Naive thymus-derived CD4-positive, alpha-beta T cell (primary cell): ENCODE measurements around the gene C11orf21. TPM values are rescaled to one million over a fixed set of nuclear protein-coding genes. Genes with fewer than 3 reads are reported as not detected.
A peak's percentile ranks its signal among the peaks of the same experiment; 100 is the strongest.

Source experiments
- ATAC-seq: fragments of 150-1000 bp; cut with Tn5 transposase; 2 replicates; pipeline ENCODE4 v1.10.0; 2021; ENCODE audit warnings: mild to moderate bottlenecking, moderate library complexity
- CTCF ChIA-PET: fragments of 350-600 bp; sonication (Branson Sonifier 250); formaldehyde crosslinking; loops from one replicate; lab custom pipeline; 2021; ENCODE audit warnings: antibody characterized with exemption; lab: Charles Lee
- POLR2A ChIA-PET: fragments of 350-600 bp; sonication (Branson Sonifier 250); formaldehyde crosslinking; loops from one replicate; lab custom pipeline; 2021; ENCODE audit warnings: antibody characterized with exemption, inconsistent platforms; lab: Charles Lee
- DNase-seq, 9 donors: peaks; one replicate each; pipeline versions ENCODE4 v3.0.0 to v3.0.0-alpha.2; 2020 to 2022; ENCODE audit warnings: mixed read lengths in 1 of 9
- H3K27ac ChIP-seq: one replicate; pipeline ENCODE4 v1.7.0; 2013; ENCODE audit warnings: mild to moderate bottlenecking, low read depth, low read length, moderate library complexity
- H3K27me3 ChIP-seq, 2 donors: one replicate each; pipeline ENCODE4 v1.7.0; 2013; ENCODE audit warnings: low read length in 2 of 2, mild to moderate bottlenecking in 2 of 2, moderate library complexity in 2 of 2; ENCODE audit not compliant: control insufficient read depth in 2 of 2, insufficient read depth in 2 of 2
- H3K36me3 ChIP-seq, 3 experiments: 1 replicate in 2 of 3; 2 replicates in 1 of 3; pipeline ENCODE4 v1.7.0; 2013; ENCODE audit warnings: low read length in 3 of 3, mild to moderate bottlenecking in 3 of 3, moderate library complexity in 1 of 3; ENCODE audit not compliant: insufficient read depth in 3 of 3, control insufficient read depth in 2 of 3
- H3K4me1 ChIP-seq, 2 donors: one replicate each; pipeline ENCODE4 v1.7.0; 2013; ENCODE audit warnings: low read length in 2 of 2, mild to moderate bottlenecking in 2 of 2, moderate library complexity in 1 of 2; ENCODE audit not compliant: control insufficient read depth in 2 of 2, insufficient read depth in 2 of 2
- H3K4me3 ChIP-seq: 2 replicates; pipeline ENCODE4 v1.7.0; 2013; ENCODE audit warnings: mild to moderate bottlenecking, low read length
- H3K9me3 ChIP-seq, 3 experiments: 1 replicate in 2 of 3; 2 replicates in 1 of 3; pipeline ENCODE4 v1.7.0; 2013; ENCODE audit warnings: low read length in 3 of 3; ENCODE audit not compliant: control insufficient read depth in 2 of 3
- H3K27ac Mint-ChIP-seq, 9 donors: one replicate each; pipeline ENCODE4 v1.8.0; 2020 to 2022; ENCODE audit warnings: mixed read lengths in 9 of 9, mild to moderate bottlenecking in 8 of 9, moderate library complexity in 5 of 9, inconsistent platforms in 2 of 9
- H3K27me3 Mint-ChIP-seq, 5 donors: one replicate each; pipeline ENCODE4 v1.8.0; 2021 to 2022; ENCODE audit warnings: mixed read lengths in 5 of 5, mild to moderate bottlenecking in 1 of 5
- H3K36me3 Mint-ChIP-seq, 5 donors: one replicate each; pipeline ENCODE4 v1.8.0; 2020 to 2022; ENCODE audit warnings: mixed read lengths in 5 of 5, mild to moderate bottlenecking in 3 of 5, inconsistent platforms in 1 of 5
- H3K4me1 Mint-ChIP-seq, 7 donors: one replicate each; pipeline ENCODE4 v1.8.0; 2020 to 2022; ENCODE audit warnings: mixed read lengths in 7 of 7, mild to moderate bottlenecking in 3 of 7, inconsistent platforms in 1 of 7
- H3K4me3 Mint-ChIP-seq, 10 donors: one replicate each; pipeline ENCODE4 v1.8.0; 2020 to 2022; ENCODE audit warnings: mild to moderate bottlenecking in 10 of 10, mixed read lengths in 10 of 10, moderate library complexity in 6 of 10, inconsistent platforms in 2 of 10
- H3K9me3 Mint-ChIP-seq, 11 donors: one replicate each; pipeline ENCODE4 v1.8.0; 2020 to 2022; ENCODE audit warnings: mixed read lengths in 11 of 11, mild to moderate bottlenecking in 4 of 11, inconsistent platforms in 1 of 11, moderate library complexity in 1 of 11
- intact Hi-C, 2 donors: fragments of 100-400 bp; cut with micrococcal nuclease; formaldehyde crosslinking; loops; one replicate each; pipeline ENCODE4 v1.15.1; 2023
- polyA plus RNA-seq, 2 donors: library from polyadenylated mRNA; unstranded; fragments of 300-500 nt; fragmentation: Illumina TruSeq; gene quantifications; one replicate each; pipeline ENCODE4 v1.2.3, GENCODE V29; 2021
- total RNA-seq, 6 experiments: library from RNA in 5 of 6; stranded (reverse) in 5 of 6; gene quantifications; 1 replicate in 5 of 6; 2 replicates in 1 of 6; pipeline ENCODE4 v1.2.3 and lab custom pipeline; 2021 to 2026

Gene C11orf21
- total and polyA plus RNA-seq, 7 experiments from 2014 or later: 10.7 to 153 (median 82.5) TPM

- Histone ChIP-seq H3K36me3 (peaks cover 0 to 5% (median 0%) of the 10 kb centered on the region in 3 experiments), H3K4me1 (no peaks in the 10 kb centered on the region), H3K27me3 (no peaks in the 10 kb centered on the region), H3K9me3 (no peaks in the 10 kb centered on the region), H3K4me3 (no peak overlapping the region), H3K27ac (no peak overlapping the region)
- Mint-ChIP-seq H3K36me3 (peaks cover 0 to 11% (median 0%) of the 10 kb centered on the region in 5 donors), H3K4me3 (no peak overlapping the region), H3K27ac (no peak overlapping the region), H3K27me3 (no peaks in the 10 kb centered on the region), H3K4me1 (peaks cover 0 to 14% (median 10%) of the 10 kb centered on the region in 7 donors), H3K9me3 (no peaks in the 10 kb centered on the region)
- ATAC-seq (no peak), DNase-seq (no peak)
- CTCF ChIA-PET: no interaction called here
- POLR2A ChIA-PET: interaction anchor here (1.1 to 1.3 kb wide), 2 partner anchors 12 to 13 kb away, joined by 3 to 6 read pairs; partner anchors contain the start of genes C11orf21 and TSPAN32
- intact Hi-C loops: no loop called here
These were observed 13.0 kb upstream of the C11orf21 start for GRCh38 chr11:2314525-2315394.

GRCh38 chr11:2314136-2314524 lies 12.4 kb upstream of the C11orf21 start:
- H3K4me3 Mint-ChIP-seq: no peak overlapping the region
- peaks cover 0 to 11% (median 0%) of the 10 kb centered on the region in 5 donors for H3K36me3 Mint-ChIP-seq
- Histone ChIP-seq H3K27me3 (no peaks in the 10 kb centered on the region), H3K4me3 (no peak overlapping the region), H3K4me1 (no peaks in the 10 kb centered on the region), H3K36me3 (peaks cover 0 to 5% (median 0%) of the 10 kb centered on the region in 3 experiments), H3K27ac (no peak overlapping the region), H3K9me3 (no peaks in the 10 kb centered on the region)
- POLR2A ChIA-PET: interaction anchor here (1.1 to 1.3 kb wide), 2 partner anchors 12 kb away, joined by 3 to 6 read pairs; partner anchors contain the start of genes C11orf21 and TSPAN32
- no peak for ATAC-seq
- no peaks in the 10 kb centered on the region for H3K9me3 Mint-ChIP-seq
- no peak overlapping the region for H3K27ac Mint-ChIP-seq
- no peak for DNase-seq
- CTCF ChIA-PET: no interaction called here
- H3K27me3 Mint-ChIP-seq: no peaks in the 10 kb centered on the region
- H3K4me1 Mint-ChIP-seq: peaks cover 0 to 14% (median 10%) of the 10 kb centered on the region in 7 donors
- intact Hi-C loops: no loop called here

GRCh38 chr11:2313051-2313951 lies 11.6 kb upstream of the C11orf21 start:
- Histone ChIP-seq H3K9me3 (no peaks in the 10 kb centered on the region), H3K27ac (no peak overlapping the region), H3K4me3 (no peak overlapping the region), H3K4me1 (no peaks in the 10 kb centered on the region), H3K27me3 (no peaks in the 10 kb centered on the region), H3K36me3 (peaks cover 0 to 5% (median 0%) of the 10 kb centered on the region in 3 experiments)
- no peaks in the 10 kb centered on the region for H3K27me3 Mint-ChIP-seq
- DNase-seq (no peak), ATAC-seq (no peak)
- peaks cover 0 to 14% (median 10%) of the 10 kb centered on the region in 7 donors for H3K4me1 Mint-ChIP-seq
- peak overlapping the region in 1 of 9 donors; percentile 74 for H3K27ac Mint-ChIP-seq
- intact Hi-C loops: no loop called here
- CTCF ChIA-PET: no interaction called here
- H3K9me3 Mint-ChIP-seq: no peaks in the 10 kb centered on the region
- H3K36me3 Mint-ChIP-seq: peaks cover 0 to 9% (median 0%) of the 10 kb centered on the region in 5 donors
- POLR2A ChIA-PET: interaction anchor here (1.3 kb wide), 1 partner anchor 12 kb away, joined by 6 read pairs; the partner anchor contains the start of genes C11orf21 and TSPAN32
- no peak overlapping the region for H3K4me3 Mint-ChIP-seq

DNA sequence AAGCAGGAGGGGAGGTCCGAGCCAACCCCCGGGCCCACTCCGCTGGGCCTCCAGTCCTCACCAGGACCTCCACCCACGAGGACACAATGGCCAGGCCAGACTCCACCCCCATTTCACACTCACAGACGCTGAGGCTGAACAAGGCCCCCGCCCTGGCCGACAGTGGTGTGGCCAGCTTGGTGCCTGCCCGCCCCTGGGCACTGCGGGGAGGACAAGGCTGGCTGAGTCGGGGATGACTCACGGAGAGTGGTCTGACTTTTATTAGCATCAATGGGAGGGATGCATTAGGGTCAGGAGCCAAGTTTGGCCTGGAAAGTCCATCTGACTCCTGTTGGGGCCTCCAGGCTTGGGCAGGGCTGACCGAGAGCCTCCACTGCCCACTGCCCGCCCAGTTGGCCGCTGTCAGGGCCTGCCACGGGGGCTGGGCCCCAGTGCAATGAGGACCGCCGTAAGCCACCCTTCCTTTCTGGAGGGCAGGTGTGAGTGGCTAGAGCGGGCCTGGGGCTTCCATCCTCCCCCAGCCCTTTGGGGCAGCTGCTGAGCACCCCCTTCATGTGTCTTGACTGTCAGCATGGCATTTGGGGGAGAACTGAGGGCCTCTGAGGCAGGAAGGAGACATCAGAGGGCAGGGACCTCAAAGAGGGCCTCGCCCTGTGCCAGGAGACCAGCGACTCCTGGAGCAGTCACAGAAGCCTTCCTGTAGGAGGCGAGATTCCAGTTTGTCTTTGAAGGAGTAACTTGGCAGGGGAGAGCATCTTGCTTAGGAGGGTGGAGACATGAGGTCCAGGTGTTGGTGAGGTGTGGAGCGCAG lies 10.7 kb upstream of the C11orf21 start:
- no peaks in the 10 kb centered on the region for H3K27me3 ChIP-seq
- no peak for ATAC-seq
- H3K4me1 Mint-ChIP-seq: peaks cover 0 to 15% (median 13%) of the 10 kb centered on the region in 7 donors
- peak overlapping the region in 2 of 9 donors; percentile 17 to 74 for H3K27ac Mint-ChIP-seq
- H3K4me3 ChIP-seq: no peak overlapping the region
- POLR2A ChIA-PET: no interaction called here
- no peaks in the 10 kb centered on the region for H3K27me3 Mint-ChIP-seq
- no peak for DNase-seq
- no peaks in the 10 kb centered on the region for H3K9me3 ChIP-seq
- H3K9me3 Mint-ChIP-seq: no peaks in the 10 kb centered on the region
- H3K36me3 Mint-ChIP-seq: peaks cover 0 to 5% (median 0%) of the 10 kb centered on the region in 5 donors
- peaks cover 0 to 2% of the 10 kb centered on the region in 2 donors for H3K4me1 ChIP-seq
- peaks cover 0 to 5% (median 0%) of the 10 kb centered on the region in 3 experiments for H3K36me3 ChIP-seq
- CTCF ChIA-PET: interaction anchor here (1.0 kb wide), 1 partner anchor 161 kb away, joined by 3 read pairs; no protein-coding TSS in a partner anchor
- H3K4me3 Mint-ChIP-seq: no peak overlapping the region
- no peak overlapping the region for H3K27ac ChIP-seq
- intact Hi-C loops: no loop called here

DNA sequence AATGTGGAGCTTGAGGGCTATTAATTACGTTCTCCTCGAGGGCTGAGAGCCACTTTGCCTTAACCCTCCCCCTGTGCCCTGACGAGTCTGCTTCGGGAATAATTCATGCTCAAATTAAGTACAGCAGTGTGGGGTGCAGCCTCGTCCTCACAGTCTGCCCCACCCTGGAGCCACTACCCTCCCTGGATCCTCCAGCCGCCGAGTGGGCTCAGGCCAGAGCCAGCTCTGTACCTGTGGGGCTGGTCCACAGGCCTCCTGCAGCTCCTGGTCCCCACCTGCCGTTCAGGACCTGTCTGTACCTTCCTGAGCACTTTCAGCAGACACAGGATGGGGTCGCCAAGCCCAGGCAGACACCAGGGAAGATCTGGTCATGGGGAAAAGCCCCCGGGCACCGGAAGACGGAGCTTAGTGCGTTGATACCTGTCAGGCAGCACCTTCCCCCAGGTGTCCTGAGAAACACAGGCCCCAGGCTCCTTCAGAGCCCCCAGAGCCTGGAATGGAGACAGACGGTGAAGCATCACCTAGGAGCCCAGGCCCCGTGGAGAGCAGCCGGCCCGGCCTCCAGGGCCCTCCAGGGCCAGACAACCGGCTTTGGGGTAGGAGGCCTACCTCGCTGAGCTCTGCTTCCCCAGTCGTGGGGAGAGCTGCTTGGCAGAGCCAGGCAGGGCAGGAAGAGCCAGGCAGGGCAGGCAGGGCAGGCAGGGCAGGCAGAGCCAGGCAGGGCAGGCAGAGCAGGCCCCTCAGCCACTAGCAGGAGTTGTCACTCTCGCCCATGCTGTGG lies 9.8 kb upstream of the C11orf21 start:
- peaks cover 2 to 11% of the 10 kb centered on the region in 2 donors for H3K4me1 ChIP-seq
- peaks cover 0 to 5% (median 0%) of the 10 kb centered on the region in 3 experiments for H3K36me3 ChIP-seq
- Mint-ChIP-seq H3K27me3 (no peaks in the 10 kb centered on the region), H3K27ac (peak overlapping the region in 1 of 9 donors; percentile 28), H3K4me3 (no peak overlapping the region), H3K9me3 (no peaks in the 10 kb centered on the region), H3K36me3 (no peaks in the 10 kb centered on the region), H3K4me1 (peaks cover under 1 to 17% (median 8%) of the 10 kb centered on the region in 7 donors)
- intact Hi-C loops: no loop called here
- no peak overlapping the region for H3K27ac ChIP-seq
- CTCF ChIA-PET: interaction anchor here (1.0 kb wide), 1 partner anchor 160 kb away, joined by 3 read pairs; no protein-coding TSS in a partner anchor
- H3K27me3 ChIP-seq: no peaks in the 10 kb centered on the region
- ATAC-seq (no peak), DNase-seq (no peak)
- POLR2A ChIA-PET: interaction anchor here (0.6 kb wide), 1 partner anchor 805 kb away, joined by 3 read pairs; no protein-coding TSS in a partner anchor
- H3K9me3 ChIP-seq: no peaks in the 10 kb centered on the region
- H3K4me3 ChIP-seq: no peak overlapping the region
